ENCODE data around the gene TARBP1. TPM values are rescaled to one million over a fixed set of nuclear protein-coding genes. Genes with fewer than 3 reads are reported as not detected.

The TARBP1 gene
- total RNA-seq, 3 donors from 2014 or later (not counting 1 experiment from before 2014, with no cell fraction given) = 29.0 to 37.5 (median 32.2) TPM

GRCh38 chr1:234486858-234487840, 8.2 kb upstream of the TARBP1 start:
- DNase-seq (peak in 1 of 2 donors; percentile 58), ATAC-seq (peak in 1 of 3 donors; percentile 34)
- Mint-ChIP-seq H3K4me1 (no peaks in the 10 kb centered on the region), H3K4me3 (no peak overlapping the region), H3K36me3 (no peaks in the 10 kb centered on the region), H3K27ac (no peak overlapping the region), H3K27me3 (ENCODE audit: low read depth in 2 of 2) (peaks cover 12 to 22% of the 10 kb centered on the region in 2 donors), H3K9me3 (no peaks in the 10 kb centered on the region)
- TF ChIP-seq CTCF (IDR thresholded peaks at IDR 0.05) = no peak
- intact Hi-C loops (cut with micrococcal nuclease) = no loop called here
- Histone ChIP-seq H3K27me3 (ENCODE audit: control insufficient read depth, insufficient read depth, low read length) (no peaks in the 10 kb centered on the region), H3K27ac (ENCODE audit: low read length) (no peak overlapping the region), H3K4me3 (ENCODE audit: low read length) (no peak overlapping the region), H3K36me3 (ENCODE audit: control insufficient read depth, insufficient read depth, low read length) (no peaks in the 10 kb centered on the region), H3K9me3 (ENCODE audit: control insufficient read depth, insufficient read depth, low read length) (no peaks in the 10 kb centered on the region), H3K4me1 (ENCODE audit: control insufficient read depth, insufficient read depth, low read length) (no peaks in the 10 kb centered on the region)
- WGBS (ENCODE audit: insufficient coverage) = 56% methylated on average over 12 of the region's 12 CpGs

- intact Hi-C loops (cut with micrococcal nuclease) = no loop called here
These were observed 6.2 kb upstream of the TARBP1 start for GRCh38 chr1:234484991-234485739.

GRCh38 chr1:234484218-234484617, 5.2 kb upstream of the TARBP1 start:
- Mint-ChIP-seq H3K4me1 (peaks cover 3% of the 10 kb centered on the region in 2 donors), H3K4me3 (no peak overlapping the region), H3K27ac (no peak overlapping the region), H3K36me3 (no peaks in the 10 kb centered on the region), H3K9me3 (no peaks in the 10 kb centered on the region), H3K27me3 (ENCODE audit: low read depth in 2 of 2) (peaks cover 18 to 24% of the 10 kb centered on the region in 2 donors)
- TF ChIP-seq CTCF (IDR thresholded peaks at IDR 0.05) = no peak
- Histone ChIP-seq H3K9me3 (ENCODE audit: control insufficient read depth, insufficient read depth, low read length) (no peaks in the 10 kb centered on the region), H3K4me3 (ENCODE audit: low read length) (no peak overlapping the region), H3K27me3 (ENCODE audit: control insufficient read depth, insufficient read depth, low read length) (no peaks in the 10 kb centered on the region), H3K36me3 (ENCODE audit: control insufficient read depth, insufficient read depth, low read length) (no peaks in the 10 kb centered on the region), H3K4me1 (ENCODE audit: control insufficient read depth, insufficient read depth, low read length) (peaks cover 4% of the 10 kb centered on the region), H3K27ac (ENCODE audit: low read length) (no peak overlapping the region)
- ATAC-seq (no peak), DNase-seq (no peak)
- 80% methylated on average over 1 of the region's 3 CpGs for WGBS (ENCODE audit: insufficient coverage)
- intact Hi-C loops (cut with micrococcal nuclease) = no loop called here

More at GRCh38 chr1:234484991-234485739, 6.2 kb upstream of the TARBP1 start:
- no peaks in the 10 kb centered on the region for H3K27me3 ChIP-seq (ENCODE audit: control insufficient read depth, insufficient read depth, low read length)
- no peaks in the 10 kb centered on the region for H3K4me1 Mint-ChIP-seq
- H3K4me3 ChIP-seq (ENCODE audit: low read length) = no peak overlapping the region
- no peak overlapping the region for H3K4me3 Mint-ChIP-seq
- H3K27me3 Mint-ChIP-seq (ENCODE audit: low read depth in 2 of 2) = peaks cover 18 to 26% of the 10 kb centered on the region in 2 donors
- 94% methylated on average over 16 of the region's 17 CpGs for WGBS (ENCODE audit: insufficient coverage)
- no peaks in the 10 kb centered on the region for H3K36me3 Mint-ChIP-seq
- H3K27ac Mint-ChIP-seq = no peak overlapping the region
- TF ChIP-seq CTCF (IDR thresholded peaks at IDR 0.05) = no peak
- ATAC-seq (no peak), DNase-seq (no peak)
- H3K4me1 ChIP-seq (ENCODE audit: control insufficient read depth, insufficient read depth, low read length) = no peaks in the 10 kb centered on the region
- no peaks in the 10 kb centered on the region for H3K9me3 ChIP-seq (ENCODE audit: control insufficient read depth, insufficient read depth, low read length)
- no peak overlapping the region for H3K27ac ChIP-seq (ENCODE audit: low read length)
- no peaks in the 10 kb centered on the region for H3K9me3 Mint-ChIP-seq
- H3K36me3 ChIP-seq (ENCODE audit: control insufficient read depth, insufficient read depth, low read length) = no peaks in the 10 kb centered on the region
